ENCODE results near the gene FBXO36.

The FBXO36 gene

DNA sequence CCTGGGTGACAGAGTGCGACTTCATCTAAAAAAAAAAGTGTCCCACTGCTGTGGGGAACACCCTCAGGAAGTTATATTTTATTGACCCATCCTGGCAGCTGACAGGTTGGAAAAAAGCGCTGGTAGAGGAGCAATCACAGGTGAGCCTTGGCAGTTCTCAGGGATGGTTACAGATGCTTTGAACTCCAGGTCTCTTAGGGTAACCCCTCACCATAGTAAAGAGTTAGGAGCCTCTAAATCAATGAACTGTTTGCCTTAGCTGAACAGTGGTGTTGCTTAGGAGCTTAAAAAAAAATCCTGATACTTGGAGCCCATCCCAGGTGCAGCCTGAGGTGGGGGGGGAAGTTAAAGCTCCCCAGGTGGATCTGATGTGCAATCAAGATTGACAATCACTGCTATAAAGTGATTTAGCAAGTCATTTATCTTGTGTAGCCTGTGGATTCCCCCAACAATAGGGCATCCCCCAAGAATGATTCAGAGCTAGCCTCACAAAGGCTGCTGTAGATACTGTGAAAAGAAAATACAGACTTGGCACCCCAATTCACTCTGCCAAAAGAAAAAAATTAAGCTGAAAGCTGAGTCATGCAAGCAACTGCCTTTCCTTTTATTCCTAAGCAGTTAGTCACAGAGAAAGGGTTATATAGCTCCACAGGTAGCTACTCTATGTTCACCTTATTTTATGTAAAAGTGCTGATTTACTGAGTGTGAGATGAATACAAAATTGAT, 131.6 kb downstream of the FBXO36 start:
- no peak overlapping the region for H3K27ac Mint-ChIP-seq
- DNase-seq (no peak), ATAC-seq (replicated peaks) (no peak)
- H3K27me3 Mint-ChIP-seq: no peaks in the 10 kb centered on the region
- no peaks in the 10 kb centered on the region for H3K9me3 Mint-ChIP-seq
- H3K4me1 Mint-ChIP-seq (ENCODE audit: low read depth in 2 of 2): no peaks in the 10 kb centered on the region
- no peak overlapping the region for H3K4me3 Mint-ChIP-seq
- H3K36me3 Mint-ChIP-seq (ENCODE audit: insufficient read depth): no peaks in the 10 kb centered on the region

DNA sequence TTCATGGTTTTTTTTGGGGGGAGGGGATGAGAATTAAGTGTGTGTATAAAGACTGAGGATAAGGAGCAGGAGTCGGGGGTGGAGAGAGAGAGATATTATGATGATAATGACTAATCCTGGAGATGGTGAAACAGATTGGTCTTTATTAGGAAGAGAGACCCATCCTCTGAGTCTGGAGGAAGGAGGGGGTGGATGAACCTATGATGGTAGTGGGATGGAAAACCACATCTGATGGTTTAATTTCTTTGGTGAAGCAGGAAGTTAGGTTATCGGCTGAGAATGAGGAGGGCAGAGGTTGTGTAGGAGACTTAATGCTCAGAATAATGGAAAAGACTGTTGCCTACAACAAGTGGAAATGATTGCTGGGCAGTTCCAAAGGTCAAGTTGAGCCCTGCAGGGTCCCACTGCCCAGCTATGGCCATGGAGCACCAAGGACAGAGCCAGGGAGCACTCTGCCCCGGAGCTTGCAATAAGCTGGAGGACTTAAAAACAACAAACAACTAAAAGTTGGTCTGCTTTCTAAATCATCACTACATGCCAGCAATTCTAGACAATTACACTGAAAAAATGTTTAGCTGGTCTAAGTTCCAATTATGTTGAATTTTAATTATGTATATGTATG, 138.5 kb downstream of the FBXO36 start:
- Mint-ChIP-seq H3K27me3 (peaks cover 11 to 32% of the 10 kb centered on the region in 2 donors), H3K36me3 (ENCODE audit: insufficient read depth) (no peaks in the 10 kb centered on the region), H3K27ac (no peak overlapping the region), H3K4me3 (no peak overlapping the region), H3K9me3 (no peaks in the 10 kb centered on the region), H3K4me1 (ENCODE audit: low read depth in 2 of 2) (no peaks in the 10 kb centered on the region)
- ATAC-seq (replicated peaks): no peak
- no peak for DNase-seq

All from effector memory CD8-positive, alpha-beta T cell (primary cell).